Common myeloid progenitor, CD34-positive (primary cell): Measurements from ENCODE around the gene KPTN.

Source experiments
- CTCF ChIA-PET: fragments of 350-600 bp; sonication (Branson Sonifier 250); formaldehyde crosslinking; loops from one replicate; lab custom pipeline; 2021; ENCODE audit warnings: antibody characterized with exemption; lab: Charles Lee
- POLR2A ChIA-PET: fragments of 350-600 bp; sonication (Branson Sonifier 250); formaldehyde crosslinking; loops from one replicate; lab custom pipeline; 2021; ENCODE audit warnings: antibody characterized with exemption; lab: Charles Lee
- DNase-seq, 3 donors: peaks; one replicate each; pipeline versions ENCODE4 v3.0.0 to v3.0.0-alpha.2; 2013
- H3K27ac ChIP-seq, 2 experiments: 1 replicate in 1 of 2; 2 replicates in 1 of 2; pipeline ENCODE4 v1.7.0; 2013; ENCODE audit warnings: inconsistent platforms in 2 of 2, low read length in 2 of 2, mild to moderate bottlenecking in 2 of 2, low read depth in 1 of 2, moderate library complexity in 1 of 2; ENCODE audit not compliant: severe bottlenecking in 2 of 2, insufficient read depth in 1 of 2, poor library complexity in 1 of 2
- H3K27me3 ChIP-seq, 5 experiments: replicated peaks in 2 of 5; 1 replicate in 3 of 5; 2 replicates in 2 of 5; pipeline versions ENCODE4 v1.6.1 to v1.7.0; 2013; ENCODE audit warnings: low read length in 4 of 5, mild to moderate bottlenecking in 2 of 5, moderate library complexity in 2 of 5, inconsistent platforms in 1 of 5; ENCODE audit not compliant: insufficient read depth in 5 of 5, control insufficient read depth in 4 of 5
- H3K36me3 ChIP-seq, 4 experiments: 1 replicate in 2 of 4; 2 replicates in 2 of 4; pipeline versions ENCODE4 v1.6.1 to v1.7.0; 2013; ENCODE audit warnings: low read length in 3 of 4, control low read depth in 1 of 4, mild to moderate bottlenecking in 1 of 4; ENCODE audit not compliant: control insufficient read depth in 4 of 4, insufficient read depth in 4 of 4
- H3K4me1 ChIP-seq, 4 experiments: 1 replicate in 3 of 4; 2 replicates in 1 of 4; pipeline versions ENCODE4 v1.6.1 to v1.7.1; 2013; ENCODE audit warnings: low read length in 3 of 4, mild to moderate bottlenecking in 3 of 4, control low read depth in 1 of 4, inconsistent platforms in 1 of 4, moderate library complexity in 1 of 4; ENCODE audit not compliant: control insufficient read depth in 4 of 4, insufficient read depth in 4 of 4; ENCODE audit errors: control extremely low read depth in 1 of 4
- H3K4me3 ChIP-seq, 7 experiments: 1 replicate in 4 of 7; 2 replicates in 3 of 7; pipeline versions ENCODE4 v1.5.1 to v1.7.0; 2013; ENCODE audit warnings: mild to moderate bottlenecking in 7 of 7, low read length in 6 of 7, moderate library complexity in 6 of 7, inconsistent platforms in 2 of 7, low read depth in 2 of 7, control low read depth in 1 of 7; ENCODE audit not compliant: insufficient read depth in 4 of 7, control insufficient read depth in 1 of 7; ENCODE audit errors: extremely low read depth in 1 of 7
- H3K9me3 ChIP-seq, 5 experiments: 1 replicate in 4 of 5; 2 replicates in 1 of 5; pipeline versions ENCODE4 v1.6.1 to v1.7.1; 2013; ENCODE audit warnings: low read length in 4 of 5, mild to moderate bottlenecking in 2 of 5, inconsistent platforms in 1 of 5, low read depth in 1 of 5, moderate library complexity in 1 of 5; ENCODE audit not compliant: control insufficient read depth in 4 of 5, insufficient read depth in 2 of 5; ENCODE audit errors: control extremely low read depth in 1 of 5
- WGBS: methylation state at CpG from one replicate; pipeline ENCODE4 v1.1.5; 2013; ENCODE audit not compliant: insufficient coverage; 5-methylcytosine and 5-hydroxymethylcytosine counted together

KPTN gene

GRCh38 chr19:47432499-47432898 is 51.5 kb downstream of the KPTN start:
- no peak for DNase-seq
- no peak overlapping the region for H3K27ac ChIP-seq
- H3K9me3 ChIP-seq: no peaks in the 10 kb centered on the region
- ChIA-PET POLR2A (interaction anchor here (1.1 kb wide), 1 partner anchor 12 kb away, joined by 3 read pairs; no protein-coding TSS in a partner anchor), CTCF (interaction anchor here (0.5 to 7.9 kb wide), 14 partner anchors 10 to 280 kb away, joined by 3 to 64 read pairs (median 4); partner anchors contain the start of genes EHD2 and SLC8A2)
- no peaks in the 10 kb centered on the region for H3K36me3 ChIP-seq
- peaks cover 0 to 69% (median 23%) of the 10 kb centered on the region in 5 experiments for H3K27me3 ChIP-seq
- H3K4me1 ChIP-seq: peaks cover 0 to 33% (median 22%) of the 10 kb centered on the region in 4 experiments
- H3K4me3 ChIP-seq: no peak overlapping the region

- no peak for DNase-seq
- CTCF ChIA-PET: interaction anchor here (1.1 to 7.9 kb wide), 6 partner anchors 41 to 277 kb away, joined by 3 to 64 read pairs (median 5); no protein-coding TSS in a partner anchor
- Histone ChIP-seq H3K27ac (no peak overlapping the region), H3K4me1 (peaks cover 0 to 36% (median 22%) of the 10 kb centered on the region in 4 experiments), H3K36me3 (no peaks in the 10 kb centered on the region), H3K27me3 (peaks cover 0 to 67% (median 23%) of the 10 kb centered on the region in 5 experiments), H3K9me3 (no peaks in the 10 kb centered on the region), H3K4me3 (no peak overlapping the region)
- 56% methylated on average over 18 of the region's 18 CpGs for WGBS
- POLR2A ChIA-PET: interaction anchor here (0.5 kb wide), 1 partner anchor 96 kb away, joined by 3 read pairs; no protein-coding TSS in a partner anchor
Measured at GRCh38 chr19:47432091-47432490, 51.9 kb downstream of the KPTN start.

GRCh38 chr19:47430041-47430802 is 53.8 kb downstream of the KPTN start:
- Histone ChIP-seq H3K27ac (no peak overlapping the region), H3K4me1 (peaks cover 0 to 36% (median 22%) of the 10 kb centered on the region in 4 experiments), H3K36me3 (no peaks in the 10 kb centered on the region), H3K4me3 (peak overlapping the region in 2 of 7 experiments; percentile 26 to 40), H3K9me3 (no peaks in the 10 kb centered on the region), H3K27me3 (peaks cover 2 to 75% (median 29%) of the 10 kb centered on the region in 5 experiments)
- ChIA-PET CTCF (interaction anchor here (1.3 kb wide), 1 partner anchor 146 kb away, joined by 4 read pairs; no protein-coding TSS in a partner anchor), POLR2A (interaction anchor here (0.6 kb wide), 1 partner anchor 132 kb away, joined by 5 read pairs; no protein-coding TSS in a partner anchor)
- WGBS: 5% methylated on average over 64 of the region's 69 CpGs
- DNase-seq: peak; percentile 41 to 64 (median 61)

DNA sequence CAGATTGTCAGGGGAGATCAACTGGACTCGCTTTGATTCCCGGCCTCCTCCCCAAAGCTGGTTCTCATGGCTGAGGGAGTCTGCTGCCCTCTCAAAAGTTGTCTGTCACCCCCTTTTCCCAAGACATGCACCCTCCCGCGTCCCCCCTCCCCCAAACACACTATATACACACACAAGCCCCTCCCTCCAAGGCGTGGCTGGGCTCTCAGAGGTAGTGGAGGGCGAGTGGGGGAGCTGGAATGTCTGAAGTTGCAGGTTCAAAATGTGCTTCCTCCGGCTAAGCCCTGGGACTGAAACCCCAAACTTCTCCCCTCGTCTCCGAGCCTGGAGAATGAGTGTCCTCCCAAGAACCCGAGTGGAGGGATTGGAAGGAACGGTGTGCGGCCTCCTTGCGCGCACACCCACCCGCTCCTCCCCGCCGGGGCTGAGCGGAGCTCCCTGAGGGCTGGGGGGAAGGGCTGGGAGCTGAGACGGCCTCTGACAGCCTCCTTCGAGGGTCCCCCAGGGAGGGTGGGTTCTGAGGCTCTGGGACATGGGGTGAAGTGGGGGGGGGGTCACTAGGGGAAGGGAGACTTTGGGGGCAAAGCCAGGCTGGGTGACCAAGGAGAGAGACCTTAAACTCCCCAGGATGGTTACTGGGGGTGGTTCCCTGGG is 54.8 kb downstream of the KPTN start:
- no peak overlapping the region for H3K27ac ChIP-seq
- POLR2A ChIA-PET: interaction anchor here (0.6 kb wide), 1 partner anchor 78 kb away, joined by 3 read pairs; no protein-coding TSS in a partner anchor
- no peaks in the 10 kb centered on the region for H3K9me3 ChIP-seq
- H3K4me1 ChIP-seq: peaks cover 0 to 36% (median 22%) of the 10 kb centered on the region in 4 experiments
- 27% methylated on average over 5 of the region's 20 CpGs for WGBS
- peaks cover 2 to 84% (median 29%) of the 10 kb centered on the region in 5 experiments for H3K27me3 ChIP-seq
- H3K36me3 ChIP-seq: no peaks in the 10 kb centered on the region
- DNase-seq: no peak
- CTCF ChIA-PET: interaction anchor here (1.3 to 1.9 kb wide), 6 partner anchors 7 to 267 kb away, joined by 3 to 7 read pairs (median 4); no protein-coding TSS in a partner anchor
- H3K4me3 ChIP-seq: no peak overlapping the region

- ChIA-PET CTCF (interaction anchor here (0.6 to 1.9 kb wide), 17 partner anchors 8 to 317 kb away, joined by 3 to 7 read pairs (median 4); partner anchors contain the start of genes NAPA and NOP53), POLR2A (interaction anchor here (0.6 kb wide), 1 partner anchor 202 kb away, joined by 3 read pairs; no protein-coding TSS in a partner anchor)
- Histone ChIP-seq H3K27ac (no peak overlapping the region), H3K9me3 (no peaks in the 10 kb centered on the region), H3K4me1 (peaks cover 0 to 36% (median 22%) of the 10 kb centered on the region in 4 experiments), H3K4me3 (peak overlapping the region in 3 of 7 experiments; percentile 33 to 38 (median 38)), H3K27me3 (peaks cover 2 to 89% (median 35%) of the 10 kb centered on the region in 5 experiments), H3K36me3 (no peaks in the 10 kb centered on the region)
- 2% methylated on average over 16 of the region's 27 CpGs for WGBS
- peak; percentile 96 to 97 (median 97) for DNase-seq
Measured at GRCh38 chr19:47428177-47428894, 55.7 kb downstream of the KPTN start.
